ENCODE data around the gene BCAS4.
"Not testable (repeated sequence)": the region's sequence is repeated elsewhere in the genome, so short reads cannot be mapped to it uniquely, and the experiment has no call there.

The BCAS4 gene

GRCh38 chr20:50799890-50800550 is 5.2 kb downstream of the BCAS4 start:
- no peak for TF ChIP-seq CTCF (IDR thresholded peaks at IDR 0.05; ENCODE audit: low read depth, low read length, missing control alignments)
- no peak overlapping the region for H3K4me3 ChIP-seq (ENCODE audit: low read depth, low read length)
- DNase-seq (ENCODE audit: low read depth), result no peak
- in situ Hi-C loops (cut with HindIII; ENCODE audit: low sequenced_read_pairs), result no loop called here

- DNase-seq (ENCODE audit: low read depth); H3K4me3 ChIP-seq (ENCODE audit: low read depth, low read length); in situ Hi-C loops (cut with HindIII; ENCODE audit: low sequenced_read_pairs): not testable (repeated sequence)
Measured at GRCh38 chr20:50800986-50801746, 6.3 kb downstream of the BCAS4 start.

GRCh38 chr20:50801747-50802125 is 6.9 kb downstream of the BCAS4 start:
- no peak for DNase-seq (ENCODE audit: low read depth)
- H3K4me3 ChIP-seq (ENCODE audit: low read depth, low read length), result no peak overlapping the region
- TF ChIP-seq CTCF (IDR thresholded peaks at IDR 0.05; ENCODE audit: low read depth, low read length, missing control alignments), result no peak
- in situ Hi-C loops (cut with HindIII; ENCODE audit: low sequenced_read_pairs), result no loop called here

GRCh38 chr20:50802289-50802688 is 7.4 kb downstream of the BCAS4 start:
- DNase-seq (ENCODE audit: low read depth), result no peak
- no peak overlapping the region for H3K4me3 ChIP-seq (ENCODE audit: low read depth, low read length)
- in situ Hi-C loops (cut with HindIII; ENCODE audit: low sequenced_read_pairs), result no loop called here
- no peak for TF ChIP-seq CTCF (IDR thresholded peaks at IDR 0.05; ENCODE audit: low read depth, low read length, missing control alignments)

GRCh38 chr20:50804437-50805348 is 9.8 kb downstream of the BCAS4 start:
- TF ChIP-seq CTCF (IDR thresholded peaks at IDR 0.05; ENCODE audit: low read depth, low read length, missing control alignments), result no peak
- in situ Hi-C loops (cut with HindIII; ENCODE audit: low sequenced_read_pairs), result no loop called here
- no peak for DNase-seq (ENCODE audit: low read depth)
- no peak overlapping the region for H3K4me3 ChIP-seq (ENCODE audit: low read depth, low read length)

- no peak overlapping the region for H3K4me3 ChIP-seq (ENCODE audit: low read depth, low read length)
- TF ChIP-seq CTCF (IDR thresholded peaks at IDR 0.05; ENCODE audit: low read depth, low read length, missing control alignments), result no peak
- in situ Hi-C loops (cut with HindIII; ENCODE audit: low sequenced_read_pairs), result no loop called here
- DNase-seq (ENCODE audit: low read depth), result no peak
Measured at GRCh38 chr20:50805349-50805684, 10.5 kb downstream of the BCAS4 start.
